Ascending aorta (tissue), 2 donors: Measurements from ENCODE around the gene ABTB2. TPM values are rescaled to one million over a fixed set of nuclear protein-coding genes. Genes with fewer than 3 reads are reported as not detected.

Experiments
- DNase-seq, 2 donors: peaks; one replicate each; pipeline ENCODE4 v3.0.0-alpha.2; 2019; ENCODE audit warnings: low spot score in 2 of 2
- H3K27ac ChIP-seq, 2 donors: fragments of 200-600 bp; sonication (generic); one replicate each; pipeline ENCODE4 v1.5.1; 2016 to 2017; ENCODE audit warnings: mild to moderate bottlenecking in 1 of 2
- H3K27me3 ChIP-seq: fragments of 200-600 bp; sonication (generic); one replicate; pipeline ENCODE4 v1.5.1; 2017
- H3K36me3 ChIP-seq, 2 donors: fragments of 200-600 bp; sonication (generic); one replicate each; pipeline ENCODE4 v1.5.1; 2016
- H3K4me1 ChIP-seq, 2 donors: fragments of 200-600 bp; sonication (generic); one replicate each; pipeline ENCODE4 v1.5.1; 2016 to 2017; ENCODE audit warnings: mild to moderate bottlenecking in 1 of 2
- H3K4me3 ChIP-seq, 2 donors: fragments of 200-600 bp; sonication (generic); one replicate each; pipeline ENCODE4 v1.5.1; 2016 to 2017; ENCODE audit warnings: mild to moderate bottlenecking in 1 of 2
- H3K9me3 ChIP-seq, 2 donors: fragments of 200-600 bp; sonication (generic); one replicate each; pipeline ENCODE4 v1.5.1; 2016
- CTCF ChIP-seq, 3 experiments: fragments of 200-600 bp in 2 of 3; fragments of 450-650 bp in 1 of 3; sonication (generic) in 2 of 3; IDR thresholded peaks; one replicate each; pipeline ENCODE4 v1.5.1; 2016 to 2019; ENCODE audit warnings: antibody characterized with exemption in 3 of 3, mild to moderate bottlenecking in 1 of 3, moderate library complexity in 1 of 3
- intact Hi-C: fragments of 100-400 bp; cut with DNase I; formaldehyde crosslinking; loops from one replicate; pipeline ENCODE4 v1.15.1; 2023
- total RNA-seq: library from RNA; depleted of rRNA; stranded (reverse); fragments of >200 nt; gene quantifications from one replicate; pipeline ENCODE4 v1.1.0, GENCODE V29; 2016

ABTB2 gene
- total RNA-seq, 1 donor from 2014 or later, result 7.9 TPM

GRCh38 chr11:34305780-34306179, 52.0 kb downstream of the ABTB2 start:
- no peak for DNase-seq
- no peak for TF ChIP-seq CTCF (IDR thresholded peaks at IDR 0.05)
- no peak overlapping the region for H3K4me3 ChIP-seq
- H3K36me3 ChIP-seq, result no peaks in the 10 kb centered on the region
- peaks cover 3 to 10% of the 10 kb centered on the region in 2 donors for H3K4me1 ChIP-seq
- intact Hi-C loops, result loop anchor here (5.0 kb wide), 1 partner anchor 113 kb away; no protein-coding TSS in a partner anchor
- no peaks in the 10 kb centered on the region for H3K9me3 ChIP-seq
- H3K27me3 ChIP-seq, result no peaks in the 10 kb centered on the region
- H3K27ac ChIP-seq, result no peak overlapping the region

- DNase-seq, result no peak
- Histone ChIP-seq H3K36me3 (no peaks in the 10 kb centered on the region), H3K9me3 (no peaks in the 10 kb centered on the region), H3K4me1 (peaks cover 3 to 8% of the 10 kb centered on the region in 2 donors), H3K27ac (no peak overlapping the region), H3K4me3 (no peak overlapping the region), H3K27me3 (no peaks in the 10 kb centered on the region)
- intact Hi-C loops, result loop anchor here (5.0 kb wide), 1 partner anchor 113 kb away; no protein-coding TSS in a partner anchor
- TF ChIP-seq CTCF (IDR thresholded peaks at IDR 0.05), result no peak
Measured at GRCh38 chr11:34305193-34305592, 52.6 kb downstream of the ABTB2 start.

- TF ChIP-seq CTCF (IDR thresholded peaks at IDR 0.05), result no peak
- intact Hi-C loops, result no loop called here
- Histone ChIP-seq H3K27me3 (no peaks in the 10 kb centered on the region), H3K36me3 (no peaks in the 10 kb centered on the region), H3K4me3 (no peak overlapping the region), H3K9me3 (no peaks in the 10 kb centered on the region), H3K27ac (no peak overlapping the region), H3K4me1 (peaks cover 0 to under 1% of the 10 kb centered on the region in 2 donors)
- no peak for DNase-seq
Measured at GRCh38 chr11:34303028-34303570, 54.7 kb downstream of the ABTB2 start.

- no peaks in the 10 kb centered on the region for H3K4me1 ChIP-seq
- H3K9me3 ChIP-seq, result no peaks in the 10 kb centered on the region
- TF ChIP-seq CTCF (IDR thresholded peaks at IDR 0.05), result no peak
- H3K36me3 ChIP-seq, result no peaks in the 10 kb centered on the region
- intact Hi-C loops, result no loop called here
- H3K27ac ChIP-seq, result no peak overlapping the region
- H3K4me3 ChIP-seq, result no peak overlapping the region
- DNase-seq, result no peak
- no peaks in the 10 kb centered on the region for H3K27me3 ChIP-seq
Measured at GRCh38 chr11:34302046-34302921, 55.5 kb downstream of the ABTB2 start.

- Histone ChIP-seq H3K9me3 (no peaks in the 10 kb centered on the region), H3K4me3 (no peak overlapping the region), H3K27ac (no peak overlapping the region), H3K27me3 (no peaks in the 10 kb centered on the region), H3K4me1 (no peaks in the 10 kb centered on the region), H3K36me3 (no peaks in the 10 kb centered on the region)
- TF ChIP-seq CTCF (IDR thresholded peaks at IDR 0.05), result no peak
- no peak for DNase-seq
- intact Hi-C loops, result no loop called here
Measured at GRCh38 chr11:34300926-34301295, 56.9 kb downstream of the ABTB2 start.
